IPS DF 19.7 (cell line): ENCODE results near the gene MAP3K20.
"Not testable (repeated sequence)": the region's sequence is repeated elsewhere in the genome, so short reads cannot be mapped to it uniquely, and the experiment has no call there.

ENCODE experiments used
- DNase-seq: peaks from one replicate; pipeline ENCODE4 v3.0.0-alpha.2; 2013; ENCODE audit warnings: low read depth, low spot score

Gene MAP3K20

GRCh38 chr2:173124441-173124840, 48.8 kb downstream of the MAP3K20 start:
- DNase-seq = no peak

GRCh38 chr2:173126819-173127218, 51.2 kb downstream of the MAP3K20 start:
- DNase-seq = no peak

- not testable (repeated sequence) for DNase-seq
Measured at GRCh38 chr2:173128132-173128531, 52.5 kb downstream of the MAP3K20 start.

- no peak for DNase-seq
Measured at GRCh38 chr2:173130496-173131465, 55.1 kb downstream of the MAP3K20 start.

- no peak for DNase-seq
Measured at GRCh38 chr2:173132531-173132930, 56.9 kb downstream of the MAP3K20 start.

- peak; percentile 9 for DNase-seq
Measured at GRCh38 chr2:173134703-173135102, 59.1 kb downstream of the MAP3K20 start.

GRCh38 chr2:173136067-173136466, 60.4 kb downstream of the MAP3K20 start:
- no peak for DNase-seq

- DNase-seq = no peak
Measured at GRCh38 chr2:173136599-173136998, 61.0 kb downstream of the MAP3K20 start.

- DNase-seq = no peak
Measured at GRCh38 chr2:173137610-173138009, 62.0 kb downstream of the MAP3K20 start.

- DNase-seq = no peak
Measured at GRCh38 chr2:173138962-173139361, 63.3 kb downstream of the MAP3K20 start.

- DNase-seq = no peak
Measured at GRCh38 chr2:173141666-173142065, 66.0 kb downstream of the MAP3K20 start.

- no peak for DNase-seq
Measured at GRCh38 chr2:173145454-173145853, 69.8 kb downstream of the MAP3K20 start.

- DNase-seq = no peak
Measured at GRCh38 chr2:173146590-173146989, 70.9 kb downstream of the MAP3K20 start.

- DNase-seq = no peak
Measured at GRCh38 chr2:173148520-173148919, 72.9 kb downstream of the MAP3K20 start.

- no peak for DNase-seq
Measured at GRCh38 chr2:173149491-173149890, 73.8 kb downstream of the MAP3K20 start.

GRCh38 chr2:173150087-173150486, 74.4 kb downstream of the MAP3K20 start:
- DNase-seq = no peak

- DNase-seq = no peak
Measured at GRCh38 chr2:173150963-173151362, 75.3 kb downstream of the MAP3K20 start.

GRCh38 chr2:173151671-173152401, 76.2 kb downstream of the MAP3K20 start:
- no peak for DNase-seq

- DNase-seq = no peak
Measured at GRCh38 chr2:173153301-173153885, 77.7 kb downstream of the MAP3K20 start.

- no peak for DNase-seq
Measured at GRCh38 chr2:173157676-173158293, 82.1 kb downstream of the MAP3K20 start.

- DNase-seq = peak; percentile 30
Measured at GRCh38 chr2:173159791-173160463, 84.3 kb downstream of the MAP3K20 start.
